HCT116 (cell line): Measurements from ENCODE around the gene PRR7. TPM values are rescaled to one million over a fixed set of nuclear protein-coding genes. Genes with fewer than 3 reads are reported as not detected.

Experiments
- ATAC-seq: fragments of 200-7000 bp; cut with Tn5 transposase; 2 replicates; pipeline ENCODE4 v1.9.1; 2020; ENCODE audit warnings: mild to moderate bottlenecking, moderate library complexity
- BruUV-seq: library from RNA; stranded (reverse); fragments of 400-500 nt; replicated peaks from 2 replicates; lab custom pipeline; 2021; lab: Mats Ljungman, UMichigan
- CTCF ChIA-PET: fragments of 300-600 bp; sonication (Branson Sonifier 250); formaldehyde crosslinking; loops from one replicate; lab custom pipeline; 2021; ENCODE audit warnings: antibody characterized with exemption; lab: Charles Lee
- POLR2A ChIA-PET: fragments of 300-600, 350-600 bp; sonication (Branson Sonifier 250); formaldehyde crosslinking; loops from one replicate; lab custom pipeline; 2021; ENCODE audit warnings: antibody characterized with exemption; lab: Charles Lee
- RAD21 ChIA-PET, 2 experiments: fragments of 300-600 bp; sonication (Branson Sonifier 250); formaldehyde crosslinking; loops; one replicate each; lab custom pipeline; 2023; ENCODE audit warnings: low total read pairs in 2 of 2; ENCODE audit not compliant: uncharacterized antibody in 2 of 2, unreplicated experiment in 2 of 2, low non-redundant PET in 1 of 2; lab: Charles Lee
- DNase-seq: peaks from one replicate; pipeline ENCODE4 v3.0.0-alpha.2; 2010; ENCODE audit warnings: low read depth, low spot score
- H2AFZ ChIP-seq: fragments of 200-600 bp; shearing (Covaris generic), sonication (generic); 2 replicates; pipeline ENCODE4 v1.6.1; 2017; ENCODE audit warnings: low read depth, mixed run types, mixed read lengths, antibody characterized with exemption, low read length; ENCODE audit not compliant: poor library complexity, severe bottlenecking
- H3K27ac ChIP-seq: 2 replicates; pipeline ENCODE4 v1.5.1; 2012; ENCODE audit warnings: low read depth, low read length
- H3K27me3 ChIP-seq: fragments of 200-600 bp; sonication (generic); 2 replicates; pipeline ENCODE4 v1.6.1; 2016; ENCODE audit warnings: mixed run types, low read length, mixed read lengths; ENCODE audit not compliant: insufficient read depth
- H3K36me3 ChIP-seq, 2 experiments: fragments of 200-500 bp in 1 of 2; fragments of 200-600 bp in 1 of 2; sonication (Bioruptor generic) in 1 of 2; sonication (generic) in 1 of 2; 2 replicates each; pipeline versions ENCODE4 v1.5.1 to v1.6.1; 2014 to 2016; ENCODE audit warnings: low read length in 2 of 2, inconsistent platforms in 1 of 2, mixed read lengths in 1 of 2, mixed run types in 1 of 2; ENCODE audit not compliant: insufficient read depth in 2 of 2, control insufficient read depth in 1 of 2
- H3K4me1 ChIP-seq, 2 experiments: fragments of 200-600 bp in 1 of 2; sonication (generic) in 1 of 2; 2 replicates each; pipeline versions ENCODE4 v1.5.1 to v1.6.1; 2012 to 2017; ENCODE audit warnings: low read length in 2 of 2, inconsistent platforms in 1 of 2, mild to moderate bottlenecking in 1 of 2, mixed read lengths in 1 of 2, mixed run types in 1 of 2, moderate library complexity in 1 of 2; ENCODE audit not compliant: insufficient read depth in 2 of 2, control insufficient read depth in 1 of 2
- H3K4me2 ChIP-seq: fragments of 200-600 bp; sonication (generic); 2 replicates; pipeline ENCODE4 v1.6.1; 2017; ENCODE audit warnings: mixed run types, low read length, mixed read lengths
- H3K4me3 ChIP-seq, 2 experiments: fragments of 200-600 bp in 1 of 2; sonication (generic) in 1 of 2; replicated peaks in 1 of 2; 2 replicates each; pipeline ENCODE4 v1.5.1; 2011 to 2016; ENCODE audit warnings: low read length in 2 of 2, control low read depth in 1 of 2, low read depth in 1 of 2, mild to moderate bottlenecking in 1 of 2, mixed read lengths in 1 of 2, mixed run types in 1 of 2
- H3K79me2 ChIP-seq: fragments of 200-600 bp; sonication (generic); 2 replicates; pipeline ENCODE4 v1.6.1; 2017; ENCODE audit warnings: mild to moderate bottlenecking, mixed run types, low read length, moderate library complexity, mixed read lengths; ENCODE audit not compliant: insufficient read depth
- H3K9ac ChIP-seq: fragments of 200-600 bp; sonication (generic); 2 replicates; pipeline ENCODE4 v1.6.1; 2016; ENCODE audit warnings: low read length, mixed read lengths
- H3K9me2 ChIP-seq: fragments of 200-600 bp; sonication (generic), shearing (Covaris generic); 2 replicates; pipeline ENCODE4 v1.6.1; 2017; ENCODE audit warnings: mixed run types, mild to moderate bottlenecking, moderate library complexity; ENCODE audit not compliant: insufficient read depth
- H3K9me3 ChIP-seq, 2 experiments: fragments of 200-500 bp in 1 of 2; fragments of 200-600 bp in 1 of 2; sonication (Bioruptor generic) in 1 of 2; sonication (generic) in 1 of 2; 2 replicates each; pipeline ENCODE4 v1.6.1; 2014 to 2017; ENCODE audit warnings: low read length in 2 of 2, mixed read lengths in 2 of 2, inconsistent platforms in 1 of 2, low read depth in 1 of 2, mild to moderate bottlenecking in 1 of 2, mixed run types in 1 of 2, moderate library complexity in 1 of 2; ENCODE audit not compliant: control insufficient read depth in 1 of 2, insufficient read depth in 1 of 2
- H4K20me1 ChIP-seq: fragments of 200-600 bp; sonication (generic), shearing (Covaris generic); 2 replicates; pipeline ENCODE4 v1.6.1; 2017; ENCODE audit warnings: mixed run types, mild to moderate bottlenecking, moderate library complexity; ENCODE audit not compliant: insufficient read depth
- CEBPB ChIP-seq: IDR thresholded peaks from 2 replicates; pipeline ENCODE4 v1.6.1; 2012; ENCODE audit warnings: low read depth
- EGR1 ChIP-seq: IDR thresholded peaks from 2 replicates; pipeline ENCODE4 v1.6.1; 2012; ENCODE audit warnings: low read depth
- ELF1 ChIP-seq: IDR thresholded peaks from 2 replicates; pipeline ENCODE4 v1.6.1; 2012; ENCODE audit warnings: low read depth, borderline replicate concordance
- EZH2phosphoT487 ChIP-seq: fragments of 200-600 bp; IDR thresholded peaks from 2 replicates; pipeline ENCODE4 v1.6.1; 2018; ENCODE audit warnings: antibody characterized with exemption, borderline replicate concordance
- MAX ChIP-seq: IDR thresholded peaks from 2 replicates; pipeline ENCODE4 v1.6.1; 2012
- POLR2A ChIP-seq: IDR thresholded peaks from 2 replicates; pipeline ENCODE4 v1.7.0; 2011; ENCODE audit warnings: borderline replicate concordance; ENCODE audit not compliant: insufficient read depth, insufficient read length; ENCODE audit errors: extremely low read depth
- POLR2AphosphoS5 ChIP-seq: IDR thresholded peaks from 2 replicates; pipeline ENCODE4 v1.6.1; 2011; ENCODE audit warnings: mild to moderate bottlenecking, low read depth, low read length, moderate library complexity
- RAD21 ChIP-seq: IDR thresholded peaks from 2 replicates; pipeline ENCODE4 v1.6.1; 2012; ENCODE audit warnings: low read depth, mild to moderate bottlenecking
- SP1 ChIP-seq: IDR thresholded peaks from 2 replicates; pipeline ENCODE4 v1.6.1; 2012; ENCODE audit warnings: low read depth
- YY1 ChIP-seq: IDR thresholded peaks from 2 replicates; pipeline ENCODE4 v1.6.1; 2011; ENCODE audit warnings: low read length, low read depth, moderate library complexity, mild to moderate bottlenecking; ENCODE audit not compliant: insufficient replicate concordance; ENCODE audit errors: extremely low read depth
- ZBTB33 ChIP-seq: IDR thresholded peaks from 2 replicates; pipeline ENCODE4 v1.6.1; 2011; ENCODE audit warnings: mild to moderate bottlenecking, low read length, moderate library complexity; ENCODE audit not compliant: insufficient replicate concordance; ENCODE audit errors: extremely low read depth
- ZFX ChIP-seq: fragments of 450-650 bp; IDR thresholded peaks from 2 replicates; pipeline ENCODE4 v1.6.1; 2017
- intact Hi-C: fragments of 100-400 bp; cut with micrococcal nuclease; formaldehyde crosslinking; loops from 2 replicates; pipeline ENCODE4 v1.10.0; 2022
- total RNA-seq: library from RNA; stranded (reverse); gene quantifications from one replicate; pipeline ENCODE4 v1.2.1, GENCODE V29; 2021; ENCODE audit not compliant: unreplicated experiment

The PRR7 gene
- total RNA-seq, 1 experiment from 2014 or later, result 39.9 TPM

GRCh38 chr5:177409043-177409801 is 37.4 kb upstream of the PRR7 start, which contains the start of gene F12:
F12 (minus strand) TSS chr5:177409564; CDS start chr5:177409527, 37 bp downstream.
- BruUV-seq, result no TSS peak
- H4K20me1 ChIP-seq, result no peaks in the 10 kb centered on the region
- H3K79me2 ChIP-seq, result no peaks in the 10 kb centered on the region
- intact Hi-C loops, result no loop called here
- ChIA-PET POLR2A (no interaction called here), RAD21 (no interaction called here), CTCF (no interaction called here)
- no peak within 1 kb of the TSS for H3K9ac ChIP-seq
- H2AFZ ChIP-seq, result no peak within 1 kb of the TSS
- H3K4me2 ChIP-seq, result no peak within 1 kb of the TSS
- TF ChIP-seq EGR1 (no peak), EZH2phosphoT487 (no peak), YY1 (no peak), POLR2A (no peak), CEBPB (no peak), RAD21 (no peak), SP1 (no peak), POLR2AphosphoS5 (no peak), ZBTB33 (no peak), ELF1 (no peak), ZFX (no peak), MAX (no peak)
- peaks cover 7 to 13% of the 10 kb centered on the region in 2 experiments; a peak in 3 of 4 replicates for H3K4me1 ChIP-seq
- no peaks in the 10 kb centered on the region for H3K9me3 ChIP-seq
- no peaks in the 10 kb centered on the region for H3K9me2 ChIP-seq
- ATAC-seq (no peak), DNase-seq (no peak)
- no peaks in the 10 kb centered on the region for H3K36me3 ChIP-seq
- H3K4me3 ChIP-seq, result no peak within 1 kb of the TSS
- H3K27me3 ChIP-seq, result no peaks in the 10 kb centered on the region
- H3K27ac ChIP-seq, result no peak within 1 kb of the TSS
